ENCODE measurements around the gene GNL1. TPM values are rescaled to one million over a fixed set of nuclear protein-coding genes. Genes with fewer than 3 reads are reported as not detected.

Gene GNL1
- total and polyA plus RNA-seq, 2 donors, result 46.4 to 78.8 TPM

DNA sequence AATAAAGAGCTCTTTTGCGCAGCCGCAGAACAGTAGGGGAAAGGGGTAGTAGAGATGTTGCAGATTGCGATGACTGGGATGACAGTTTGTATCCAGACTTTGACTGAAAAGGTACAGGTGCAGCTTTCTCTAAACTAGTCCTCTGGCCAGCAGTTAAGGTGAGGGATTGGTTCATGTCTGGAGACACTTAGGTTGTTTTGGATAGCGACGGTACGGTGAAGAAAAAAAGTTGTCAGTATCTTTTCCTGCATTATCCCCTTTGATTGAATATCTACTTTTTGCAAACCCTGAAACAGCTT lies 1.3 kb upstream of the GNL1 start:
- H3K27me3 ChIP-seq (ENCODE audit: control insufficient read depth in 2 of 2, insufficient read depth in 1 of 2, low read length in 1 of 2), result no peaks in the 10 kb centered on the region
- H3K27ac ChIP-seq (ENCODE audit: low read depth in 1 of 2, low read length in 1 of 2), result peak overlapping the region; percentile 96
- H3K4me3 ChIP-seq (ENCODE audit: low read length in 2 of 2), result peak overlapping the region; percentile 88 to 96
- peaks cover 27 to 38% of the 10 kb centered on the region in 2 donors for H3K36me3 ChIP-seq (ENCODE audit: control insufficient read depth in 2 of 2, insufficient read depth in 2 of 2, low read length in 1 of 2)
- no peaks in the 10 kb centered on the region for H3K9me3 ChIP-seq (ENCODE audit: control insufficient read depth in 2 of 2, insufficient read depth in 1 of 2, low read length in 1 of 2)
- 1% methylated on average over 6 of the region's 6 CpGs for WGBS
- peak in 5 of 9 donors; percentile 50 to 84 (median 69) for DNase-seq (ENCODE audit: low read depth in 6 of 9, low spot score in 9 of 9)
- peaks cover 7 to 21% of the 10 kb centered on the region in 2 donors for H3K4me1 ChIP-seq (ENCODE audit: control insufficient read depth in 2 of 2, insufficient read depth in 2 of 2, low read length in 2 of 2)

DNA sequence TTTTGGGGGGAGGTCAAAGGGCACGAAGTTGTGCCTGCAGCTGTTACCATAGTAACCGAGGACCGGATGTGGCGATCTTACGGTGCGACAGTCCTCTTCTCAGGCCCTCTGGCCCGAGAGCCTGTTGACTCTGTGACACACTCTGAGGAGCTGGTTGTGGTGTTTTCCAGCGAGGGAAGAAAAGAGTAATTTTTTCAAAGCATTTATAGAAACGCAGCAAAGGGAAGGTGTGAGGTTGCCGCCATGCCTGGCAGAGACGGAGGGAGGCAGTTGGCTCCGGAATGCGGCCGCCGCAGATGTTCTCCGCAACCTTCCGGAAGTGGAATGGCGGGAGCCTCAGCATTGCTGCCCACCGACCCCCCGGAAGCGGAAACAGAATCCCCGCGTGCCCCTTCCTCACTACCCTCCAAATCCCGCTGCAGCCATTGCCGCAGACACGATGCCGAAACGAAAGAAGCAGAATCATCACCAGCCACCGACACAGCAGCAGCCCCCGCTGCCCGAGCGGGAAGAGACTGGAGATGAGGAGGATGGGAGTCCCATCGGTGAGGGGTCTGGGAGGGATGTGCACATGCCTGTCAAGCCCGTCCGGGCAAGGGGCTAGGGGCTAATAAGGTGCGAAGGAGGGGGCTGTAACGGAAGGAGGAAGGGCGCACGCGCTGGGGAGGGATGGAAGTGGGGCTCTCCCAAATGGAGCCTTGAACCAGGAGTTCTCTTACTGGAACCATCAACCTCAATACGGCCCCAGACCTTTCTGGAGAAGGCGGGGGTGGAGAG lies 805 bp upstream of the GNL1 start, which contains the start of gene PRR3:
PRR3 (plus strand) TSS at position 390 of the 777 bp plus-strand sequence; CDS start at position 440, 50 bp downstream.
- Histone ChIP-seq H3K4me3 (ENCODE audit: low read length in 2 of 2) (peak within 1 kb of the TSS; percentile 88 to 96), H3K36me3 (ENCODE audit: control insufficient read depth in 2 of 2, insufficient read depth in 2 of 2, low read length in 1 of 2) (peaks cover 27 to 38% of the 10 kb centered on the region in 2 donors), H3K27ac (ENCODE audit: low read depth in 1 of 2, low read length in 1 of 2) (peak within 1 kb of the TSS; percentile 96 to 98), H3K9me3 (ENCODE audit: control insufficient read depth in 2 of 2, insufficient read depth in 1 of 2, low read length in 1 of 2) (no peaks in the 10 kb centered on the region), H3K4me1 (ENCODE audit: control insufficient read depth in 2 of 2, insufficient read depth in 2 of 2, low read length in 2 of 2) (peaks cover 7 to 21% of the 10 kb centered on the region in 2 donors), H3K27me3 (ENCODE audit: control insufficient read depth in 2 of 2, insufficient read depth in 1 of 2, low read length in 1 of 2) (no peaks in the 10 kb centered on the region)
- DNase-seq (ENCODE audit: low read depth in 6 of 9, low spot score in 9 of 9), result peak; percentile 37 to 92 (median 80)
- under 1% methylated on average over 42 of the region's 42 CpGs for WGBS

DNA sequence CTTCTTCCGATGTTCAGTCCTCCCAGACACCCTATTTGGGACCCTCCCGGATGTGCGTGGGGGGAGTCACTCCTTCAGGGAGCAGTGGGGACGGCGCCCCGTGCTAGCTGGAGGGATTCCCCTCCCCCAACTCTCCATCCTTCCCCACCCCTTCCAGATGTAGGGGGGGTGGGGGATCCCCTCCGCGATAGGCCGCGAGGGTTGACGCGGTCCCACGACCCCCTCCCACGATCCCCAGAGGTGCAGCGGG lies 548 bp downstream of the GNL1 start:
- Histone ChIP-seq H3K4me3 (ENCODE audit: low read length in 2 of 2) (peak overlapping the region; percentile 88 to 96), H3K9me3 (ENCODE audit: control insufficient read depth in 2 of 2, insufficient read depth in 1 of 2, low read length in 1 of 2) (no peaks in the 10 kb centered on the region), H3K4me1 (ENCODE audit: control insufficient read depth in 2 of 2, insufficient read depth in 2 of 2, low read length in 2 of 2) (peaks cover 7 to 21% of the 10 kb centered on the region in 2 donors), H3K27me3 (ENCODE audit: control insufficient read depth in 2 of 2, insufficient read depth in 1 of 2, low read length in 1 of 2) (no peaks in the 10 kb centered on the region), H3K27ac (ENCODE audit: low read depth in 1 of 2, low read length in 1 of 2) (peak overlapping the region; percentile 96 to 98), H3K36me3 (ENCODE audit: control insufficient read depth in 2 of 2, insufficient read depth in 2 of 2, low read length in 1 of 2) (peaks cover 26 to 41% of the 10 kb centered on the region in 2 donors)
- WGBS, result under 1% methylated on average over 15 of the region's 15 CpGs
- DNase-seq (ENCODE audit: low read depth in 6 of 9, low spot score in 9 of 9), result no peak

DNA sequence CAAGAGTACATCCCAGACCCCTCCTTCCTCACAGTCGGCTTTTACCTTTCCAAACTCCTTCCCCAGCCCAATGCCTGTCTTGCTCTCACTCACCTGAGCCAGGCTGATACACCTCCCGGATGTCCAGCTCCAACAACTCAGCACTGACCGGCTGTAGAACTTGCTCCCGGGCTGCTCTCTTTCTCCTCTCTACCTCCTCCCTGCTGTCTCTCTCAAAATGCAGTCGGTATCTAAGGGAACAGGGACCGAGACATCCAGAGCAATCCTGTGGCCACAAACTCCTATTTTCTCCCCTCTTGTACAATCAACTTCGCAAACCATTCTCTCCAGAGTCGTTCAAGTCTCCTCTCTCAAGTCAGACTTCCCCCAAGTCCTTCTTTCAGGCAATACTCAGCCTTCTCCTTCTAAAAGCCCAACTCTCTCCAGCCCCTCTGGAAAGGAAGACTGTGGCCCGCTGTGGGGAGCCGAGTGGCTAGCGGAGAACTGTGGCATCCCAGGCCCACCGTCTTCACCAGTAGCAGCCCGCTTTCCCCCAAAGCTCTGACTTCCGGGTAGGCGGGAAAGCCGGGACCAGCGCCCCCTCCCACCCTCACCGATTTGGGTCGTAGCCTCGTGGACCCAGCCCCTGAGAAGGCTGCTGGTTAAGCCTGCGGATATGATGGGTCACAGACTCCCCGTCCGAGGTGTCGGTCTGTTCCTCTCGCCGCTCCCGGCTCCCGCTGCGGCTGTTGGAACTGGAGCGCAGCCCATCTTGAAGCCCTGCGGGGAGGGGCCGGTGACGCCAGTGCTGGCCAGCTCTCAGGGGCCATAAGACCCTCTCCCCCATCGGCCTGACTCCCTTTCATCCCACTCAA lies 1.1 kb downstream of the GNL1 start:
- WGBS, result 22% methylated on average over 34 of the region's 34 CpGs
- Histone ChIP-seq H3K36me3 (ENCODE audit: control insufficient read depth in 2 of 2, insufficient read depth in 2 of 2, low read length in 1 of 2) (peaks cover 32 to 46% of the 10 kb centered on the region in 2 donors), H3K9me3 (ENCODE audit: control insufficient read depth in 2 of 2, insufficient read depth in 1 of 2, low read length in 1 of 2) (no peaks in the 10 kb centered on the region), H3K4me1 (ENCODE audit: control insufficient read depth in 2 of 2, insufficient read depth in 2 of 2, low read length in 2 of 2) (peaks cover 7 to 21% of the 10 kb centered on the region in 2 donors), H3K4me3 (ENCODE audit: low read length in 2 of 2) (peak overlapping the region; percentile 88 to 96), H3K27me3 (ENCODE audit: control insufficient read depth in 2 of 2, insufficient read depth in 1 of 2, low read length in 1 of 2) (no peaks in the 10 kb centered on the region), H3K27ac (ENCODE audit: low read depth in 1 of 2, low read length in 1 of 2) (peak overlapping the region; percentile 96 to 98)
- DNase-seq (ENCODE audit: low read depth in 6 of 9, low spot score in 9 of 9), result no peak

DNA sequence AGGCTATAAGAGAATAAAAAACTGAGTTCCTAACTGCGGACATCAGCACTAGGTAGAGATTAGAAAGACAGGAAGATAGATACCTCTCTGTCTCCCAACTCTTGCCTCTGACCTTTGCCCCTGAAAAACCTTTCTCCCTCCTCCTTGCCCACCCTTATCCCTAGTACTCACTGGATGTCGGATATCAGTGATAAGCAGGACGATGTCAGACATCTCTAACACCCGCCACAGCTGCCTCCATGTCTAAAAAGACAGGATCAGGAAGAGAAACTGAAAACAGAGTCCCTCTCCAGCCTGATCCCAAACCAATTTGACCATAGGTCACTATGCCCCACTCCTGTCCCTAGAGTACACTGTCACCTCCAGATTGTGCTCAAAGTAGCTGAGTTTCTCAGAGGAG lies 1.9 kb downstream of the GNL1 start:
- no peak overlapping the region for H3K27ac ChIP-seq (ENCODE audit: low read depth in 1 of 2, low read length in 1 of 2)
- H3K36me3 ChIP-seq (ENCODE audit: control insufficient read depth in 2 of 2, insufficient read depth in 2 of 2, low read length in 1 of 2), result peaks cover 33 to 51% of the 10 kb centered on the region in 2 donors
- H3K27me3 ChIP-seq (ENCODE audit: control insufficient read depth in 2 of 2, insufficient read depth in 1 of 2, low read length in 1 of 2), result no peaks in the 10 kb centered on the region
- H3K4me3 ChIP-seq (ENCODE audit: low read length in 2 of 2), result no peak overlapping the region
- no peak for DNase-seq (ENCODE audit: low read depth in 6 of 9, low spot score in 9 of 9)
- peaks cover 7 to 21% of the 10 kb centered on the region in 2 donors for H3K4me1 ChIP-seq (ENCODE audit: control insufficient read depth in 2 of 2, insufficient read depth in 2 of 2, low read length in 2 of 2)
- H3K9me3 ChIP-seq (ENCODE audit: control insufficient read depth in 2 of 2, insufficient read depth in 1 of 2, low read length in 1 of 2), result no peaks in the 10 kb centered on the region
- 99% methylated on average over 4 of the region's 4 CpGs for WGBS

DNA sequence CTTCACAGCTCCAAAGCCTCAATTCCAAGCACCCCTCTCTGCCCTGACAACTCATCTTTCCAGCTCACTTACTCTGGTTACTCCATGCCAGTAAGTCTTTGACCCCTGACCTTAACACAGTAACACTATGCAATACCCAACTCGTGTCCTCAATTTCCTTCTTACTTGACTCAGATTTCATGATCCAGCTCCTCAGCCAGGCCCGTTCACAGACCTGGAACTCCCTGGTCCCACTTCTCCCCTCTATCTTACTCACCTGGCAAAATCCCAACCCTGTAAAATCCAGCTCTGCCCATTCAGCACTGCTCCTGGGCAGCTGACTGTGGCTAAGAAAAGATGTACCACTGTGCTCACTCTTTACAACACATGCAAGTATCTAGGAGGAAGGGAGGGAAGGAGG lies 7.9 kb downstream of the GNL1 start:
- Histone ChIP-seq H3K4me3 (ENCODE audit: low read length in 2 of 2) (no peak overlapping the region), H3K9me3 (ENCODE audit: control insufficient read depth in 2 of 2, insufficient read depth in 1 of 2, low read length in 1 of 2) (no peaks in the 10 kb centered on the region), H3K27ac (ENCODE audit: low read depth in 1 of 2, low read length in 1 of 2) (no peak overlapping the region), H3K27me3 (ENCODE audit: control insufficient read depth in 2 of 2, insufficient read depth in 1 of 2, low read length in 1 of 2) (no peaks in the 10 kb centered on the region), H3K4me1 (ENCODE audit: control insufficient read depth in 2 of 2, insufficient read depth in 2 of 2, low read length in 2 of 2) (peaks cover 0 to 10% of the 10 kb centered on the region in 2 donors), H3K36me3 (ENCODE audit: control insufficient read depth in 2 of 2, insufficient read depth in 2 of 2, low read length in 1 of 2) (peaks cover 60 to 78% of the 10 kb centered on the region in 2 donors)
- DNase-seq (ENCODE audit: low read depth in 6 of 9, low spot score in 9 of 9), result no peak
- 95% methylated on average over 2 of the region's 2 CpGs for WGBS

DNA sequence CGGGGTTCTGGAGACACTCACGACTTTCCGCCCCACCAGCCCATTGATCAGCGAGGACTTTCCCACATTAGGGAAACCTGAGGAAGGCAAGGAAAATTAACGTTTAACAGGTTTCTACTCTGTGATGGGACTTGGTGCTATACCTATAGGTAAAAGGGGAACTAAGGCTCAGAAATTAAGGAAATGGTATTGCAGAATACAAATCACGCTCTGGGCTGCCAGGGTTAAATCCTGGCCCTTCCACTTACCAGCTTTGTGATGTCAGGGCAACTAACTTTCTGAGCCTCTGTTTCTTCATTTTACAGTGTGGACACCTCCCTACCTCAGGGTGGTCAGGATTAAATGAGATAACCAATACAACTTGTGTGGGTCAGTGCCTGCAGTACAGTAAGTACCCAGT lies 8.8 kb downstream of the GNL1 start:
- no peaks in the 10 kb centered on the region for H3K27me3 ChIP-seq (ENCODE audit: control insufficient read depth in 2 of 2, insufficient read depth in 1 of 2, low read length in 1 of 2)
- no peak overlapping the region for H3K27ac ChIP-seq (ENCODE audit: low read depth in 1 of 2, low read length in 1 of 2)
- peaks cover 8 to 17% of the 10 kb centered on the region in 2 donors for H3K4me1 ChIP-seq (ENCODE audit: control insufficient read depth in 2 of 2, insufficient read depth in 2 of 2, low read length in 2 of 2)
- no peak overlapping the region for H3K4me3 ChIP-seq (ENCODE audit: low read length in 2 of 2)
- no peaks in the 10 kb centered on the region for H3K9me3 ChIP-seq (ENCODE audit: control insufficient read depth in 2 of 2, insufficient read depth in 1 of 2, low read length in 1 of 2)
- WGBS, result 95% methylated on average over 6 of the region's 6 CpGs
- peaks cover 51 to 69% of the 10 kb centered on the region in 2 donors for H3K36me3 ChIP-seq (ENCODE audit: control insufficient read depth in 2 of 2, insufficient read depth in 2 of 2, low read length in 1 of 2)
- DNase-seq (ENCODE audit: low read depth in 6 of 9, low spot score in 9 of 9), result no peak

DNA sequence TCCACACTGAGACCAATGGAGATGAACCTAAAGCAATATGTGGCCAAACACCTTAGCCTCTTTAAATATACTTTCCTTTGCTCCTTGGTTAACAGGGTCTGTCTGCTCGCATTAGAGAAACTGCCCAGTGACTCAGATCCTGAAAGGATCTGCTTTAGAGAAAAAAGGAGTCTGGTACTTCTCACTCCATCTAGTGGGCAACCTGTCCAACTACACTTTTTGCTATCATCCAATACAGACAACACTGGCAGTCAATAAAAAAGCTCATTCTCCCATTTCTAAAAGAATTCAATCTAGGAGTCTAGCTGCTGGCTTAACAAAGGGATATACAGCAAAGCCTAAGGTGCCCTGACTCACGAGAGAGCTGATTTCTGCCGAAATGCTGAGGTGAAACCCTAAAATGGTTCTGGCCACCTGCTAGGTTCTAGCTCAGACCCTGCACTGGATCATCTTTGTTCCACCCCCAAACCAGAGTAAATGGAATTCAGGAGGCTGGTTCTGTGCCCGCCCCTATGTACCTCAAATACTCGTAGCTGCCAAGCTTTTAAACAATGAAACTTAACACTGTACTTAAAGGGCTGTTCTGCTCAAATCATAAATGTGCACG lies 11.5 kb downstream of the GNL1 start:
- Histone ChIP-seq H3K27me3 (ENCODE audit: control insufficient read depth in 2 of 2, insufficient read depth in 1 of 2, low read length in 1 of 2) (no peaks in the 10 kb centered on the region), H3K36me3 (ENCODE audit: control insufficient read depth in 2 of 2, insufficient read depth in 2 of 2, low read length in 1 of 2) (peaks cover 36 to 46% of the 10 kb centered on the region in 2 donors), H3K9me3 (ENCODE audit: control insufficient read depth in 2 of 2, insufficient read depth in 1 of 2, low read length in 1 of 2) (no peaks in the 10 kb centered on the region), H3K27ac (ENCODE audit: low read depth in 1 of 2, low read length in 1 of 2) (no peak overlapping the region), H3K4me1 (ENCODE audit: control insufficient read depth in 2 of 2, insufficient read depth in 2 of 2, low read length in 2 of 2) (peaks cover 9 to 27% of the 10 kb centered on the region in 2 donors), H3K4me3 (ENCODE audit: low read length in 2 of 2) (no peak overlapping the region)
- 57% methylated on average over 6 of the region's 6 CpGs for WGBS
- peak in 2 of 9 donors; percentile 36 to 51 for DNase-seq (ENCODE audit: low read depth in 6 of 9, low spot score in 9 of 9)

DNA sequence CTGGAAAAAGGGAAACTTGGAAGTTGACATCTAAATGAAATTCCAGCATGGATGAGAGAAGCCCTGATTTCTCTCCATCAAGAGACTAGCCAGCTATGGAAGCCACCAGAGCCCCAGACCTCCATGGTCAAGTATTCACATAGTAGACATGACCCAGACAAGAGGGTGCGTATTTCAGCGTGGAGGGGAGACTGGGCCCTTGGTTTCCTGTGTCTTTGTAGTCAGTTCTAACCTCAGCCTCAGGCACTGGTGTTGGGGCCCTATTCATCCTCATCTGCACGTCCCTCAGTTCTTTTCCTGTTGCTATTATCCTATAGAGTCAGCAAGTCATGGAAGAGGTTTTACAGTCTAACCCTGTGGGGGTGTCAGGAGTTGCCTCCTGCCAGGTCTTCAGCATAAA lies 12.5 kb downstream of the GNL1 start:
- peak in 1 of 9 donors; percentile 39 for DNase-seq (ENCODE audit: low read depth in 6 of 9, low spot score in 9 of 9)
- H3K4me1 ChIP-seq (ENCODE audit: control insufficient read depth in 2 of 2, insufficient read depth in 2 of 2, low read length in 2 of 2), result peaks cover 9 to 27% of the 10 kb centered on the region in 2 donors
- no peaks in the 10 kb centered on the region for H3K9me3 ChIP-seq (ENCODE audit: control insufficient read depth in 2 of 2, insufficient read depth in 1 of 2, low read length in 1 of 2)
- H3K27me3 ChIP-seq (ENCODE audit: control insufficient read depth in 2 of 2, insufficient read depth in 1 of 2, low read length in 1 of 2), result no peaks in the 10 kb centered on the region
- H3K27ac ChIP-seq (ENCODE audit: low read depth in 1 of 2, low read length in 1 of 2), result no peak overlapping the region
- H3K36me3 ChIP-seq (ENCODE audit: control insufficient read depth in 2 of 2, insufficient read depth in 2 of 2, low read length in 1 of 2), result peaks cover 29 to 38% of the 10 kb centered on the region in 2 donors
- 71% methylated on average over 3 of the region's 3 CpGs for WGBS
- no peak overlapping the region for H3K4me3 ChIP-seq (ENCODE audit: low read length in 2 of 2)

All from thymus (tissue), 11 donors.